Trophoblast cell (in vitro differentiated cells and primary cell): ENCODE measurements around the gene BACH2.
"Not testable (repeated sequence)": the region's sequence is repeated elsewhere in the genome, so short reads cannot be mapped to it uniquely, and the experiment has no call there.

Experiments used
- DNase-seq, 2 donors: peaks; one replicate each; pipeline ENCODE4 v3.0.0-alpha.2; 2016
- H2AFZ ChIP-seq: 2 replicates; pipeline ENCODE4 v1.6.1; 2013; ENCODE audit warnings: low read length, moderate library complexity, mild to moderate bottlenecking; ENCODE audit not compliant: insufficient read depth, poor library complexity
- H2AK5ac ChIP-seq: 2 replicates; pipeline ENCODE4 v1.6.1; 2013; ENCODE audit warnings: mild to moderate bottlenecking, low read length
- H2BK120ac ChIP-seq: 2 replicates; pipeline ENCODE4 v1.6.1; 2013; ENCODE audit warnings: low read length, mild to moderate bottlenecking, moderate library complexity; ENCODE audit not compliant: insufficient read depth, poor library complexity
- H2BK12ac ChIP-seq: 2 replicates; pipeline ENCODE4 v1.6.1; 2013; ENCODE audit warnings: mild to moderate bottlenecking, low read length, moderate library complexity
- H2BK5ac ChIP-seq: 2 replicates; pipeline ENCODE4 v1.6.1; 2013; ENCODE audit warnings: low read length, low read depth, moderate library complexity, mild to moderate bottlenecking; ENCODE audit not compliant: poor library complexity
- H3K14ac ChIP-seq: 2 replicates; pipeline ENCODE4 v1.6.1; 2013; ENCODE audit warnings: mild to moderate bottlenecking, low read length
- H3K18ac ChIP-seq: 2 replicates; pipeline ENCODE4 v1.6.1; 2013; ENCODE audit warnings: mild to moderate bottlenecking, low read length
- H3K23ac ChIP-seq: 2 replicates; pipeline ENCODE4 v1.6.1; 2013; ENCODE audit warnings: low read length
- H3K27ac ChIP-seq: 2 replicates; pipeline ENCODE4 v1.5.1; 2013; ENCODE audit warnings: low read depth, mild to moderate bottlenecking, inconsistent platforms, low read length, moderate library complexity
- H3K27me3 ChIP-seq: 2 replicates; pipeline ENCODE4 v1.6.1; 2013; ENCODE audit warnings: inconsistent platforms, mild to moderate bottlenecking, low read length, moderate library complexity; ENCODE audit not compliant: insufficient read depth
- H3K36me3 ChIP-seq, 2 experiments: 1 replicate in 1 of 2; 2 replicates in 1 of 2; pipeline ENCODE4 v1.6.1; 2013; ENCODE audit warnings: low read length in 2 of 2, mild to moderate bottlenecking in 2 of 2, moderate library complexity in 1 of 2; ENCODE audit not compliant: insufficient read depth in 2 of 2, control insufficient read depth in 1 of 2
- H3K4ac ChIP-seq: 2 replicates; pipeline ENCODE4 v1.6.1; 2013; ENCODE audit warnings: low read depth, mild to moderate bottlenecking, low read length, moderate library complexity
- H3K4me1 ChIP-seq, 2 experiments: 1 replicate in 1 of 2; 2 replicates in 1 of 2; pipeline ENCODE4 v1.6.1; 2013; ENCODE audit warnings: low read length in 2 of 2, mild to moderate bottlenecking in 2 of 2, moderate library complexity in 1 of 2; ENCODE audit not compliant: insufficient read depth in 2 of 2, control insufficient read depth in 1 of 2
- H3K4me2 ChIP-seq: 2 replicates; pipeline ENCODE4 v1.6.1; 2013; ENCODE audit warnings: inconsistent platforms, mild to moderate bottlenecking, low read length, moderate library complexity
- H3K4me3 ChIP-seq: 2 replicates; pipeline ENCODE4 v1.5.1; 2013; ENCODE audit warnings: mild to moderate bottlenecking, low read depth, low read length, inconsistent platforms
- H3K79me1 ChIP-seq: one replicate; pipeline ENCODE4 v1.6.1; 2013; ENCODE audit warnings: low read length
- H3K79me2 ChIP-seq: 2 replicates; pipeline ENCODE4 v1.6.1; 2013; ENCODE audit warnings: low read length, mild to moderate bottlenecking; ENCODE audit not compliant: control insufficient read depth, insufficient read depth, poor library complexity
- H3K9ac ChIP-seq: 2 replicates; pipeline ENCODE4 v1.6.1; 2013; ENCODE audit warnings: mild to moderate bottlenecking, low read length
- H3K9me3 ChIP-seq: 2 replicates; pipeline ENCODE4 v1.6.1; 2013; ENCODE audit warnings: low read depth, mild to moderate bottlenecking, control low read depth, inconsistent platforms, low read length; ENCODE audit not compliant: insufficient read depth
- H4K12ac ChIP-seq: 2 replicates; pipeline ENCODE4 v1.6.1; 2013; ENCODE audit warnings: low read depth, mild to moderate bottlenecking, low read length, moderate library complexity
- H4K8ac ChIP-seq: 2 replicates; pipeline ENCODE4 v1.6.1; 2013; ENCODE audit warnings: low read depth, mild to moderate bottlenecking, low read length, moderate library complexity
- H4K91ac ChIP-seq: one replicate; pipeline ENCODE4 v1.6.1; 2013; ENCODE audit warnings: low read depth, mild to moderate bottlenecking, low read length, moderate library complexity
- WGBS: extraction: QIAGEN DNeasy Blood & Tissue Kit; methylation state at CpG from one replicate; pipeline ENCODE4 v1.1.7; 2013; ENCODE audit warnings: missing lambda C conversion rate; ENCODE audit not compliant: insufficient read length, insufficient coverage; ENCODE audit errors: extremely low coverage; 5-methylcytosine and 5-hydroxymethylcytosine counted together

BACH2 gene

DNA sequence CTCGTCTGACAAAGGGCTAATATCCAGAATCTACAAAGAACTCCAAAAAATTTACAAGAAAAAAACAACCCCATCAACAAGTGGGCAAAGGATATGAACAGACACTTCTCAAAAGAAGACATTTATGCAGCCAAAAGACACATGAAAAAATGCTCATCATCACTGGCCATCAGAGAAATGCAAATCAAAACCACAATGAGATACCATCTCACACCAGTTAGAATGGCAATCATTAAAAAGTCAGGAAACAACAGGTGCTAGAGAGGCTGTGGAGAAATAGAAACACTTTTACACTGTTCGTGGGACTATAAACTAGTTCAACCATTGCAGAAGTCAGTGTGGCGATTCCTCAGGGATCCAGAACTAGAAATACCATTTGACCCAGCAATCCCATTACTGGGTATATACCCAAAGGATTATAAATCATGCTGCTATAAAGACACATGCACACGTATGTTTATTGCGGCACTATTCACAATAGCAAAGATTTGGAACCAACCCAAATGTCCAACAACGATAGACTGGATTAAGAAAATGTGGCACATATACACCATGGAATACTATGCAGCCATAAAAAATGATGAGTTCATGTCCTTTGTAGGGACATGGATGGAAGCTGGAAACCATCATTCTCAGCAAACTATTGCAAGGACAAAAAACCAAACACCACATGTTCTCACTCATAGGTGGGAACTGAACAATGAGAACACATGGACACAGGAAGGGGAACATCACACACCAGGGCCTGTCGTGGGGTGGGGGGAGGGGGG lies 130.3 kb downstream of the BACH2 start:
- not testable (repeated sequence) for H3K4me1 ChIP-seq, H3K4me3 ChIP-seq, H3K79me1 ChIP-seq, H3K27me3 ChIP-seq, H4K91ac ChIP-seq, H3K4me2 ChIP-seq, H2BK5ac ChIP-seq, H2AK5ac ChIP-seq, H3K23ac ChIP-seq, H2BK120ac ChIP-seq, H3K27ac ChIP-seq, H3K18ac ChIP-seq, H4K12ac ChIP-seq, H3K4ac ChIP-seq, H2BK12ac ChIP-seq, H2AFZ ChIP-seq, DNase-seq, H3K9me3 ChIP-seq, H3K79me2 ChIP-seq, H3K36me3 ChIP-seq, H3K14ac ChIP-seq, H4K8ac ChIP-seq, H3K9ac ChIP-seq
- WGBS, result no CpG with 5 or more reads among the region's 7 CpGs

DNA sequence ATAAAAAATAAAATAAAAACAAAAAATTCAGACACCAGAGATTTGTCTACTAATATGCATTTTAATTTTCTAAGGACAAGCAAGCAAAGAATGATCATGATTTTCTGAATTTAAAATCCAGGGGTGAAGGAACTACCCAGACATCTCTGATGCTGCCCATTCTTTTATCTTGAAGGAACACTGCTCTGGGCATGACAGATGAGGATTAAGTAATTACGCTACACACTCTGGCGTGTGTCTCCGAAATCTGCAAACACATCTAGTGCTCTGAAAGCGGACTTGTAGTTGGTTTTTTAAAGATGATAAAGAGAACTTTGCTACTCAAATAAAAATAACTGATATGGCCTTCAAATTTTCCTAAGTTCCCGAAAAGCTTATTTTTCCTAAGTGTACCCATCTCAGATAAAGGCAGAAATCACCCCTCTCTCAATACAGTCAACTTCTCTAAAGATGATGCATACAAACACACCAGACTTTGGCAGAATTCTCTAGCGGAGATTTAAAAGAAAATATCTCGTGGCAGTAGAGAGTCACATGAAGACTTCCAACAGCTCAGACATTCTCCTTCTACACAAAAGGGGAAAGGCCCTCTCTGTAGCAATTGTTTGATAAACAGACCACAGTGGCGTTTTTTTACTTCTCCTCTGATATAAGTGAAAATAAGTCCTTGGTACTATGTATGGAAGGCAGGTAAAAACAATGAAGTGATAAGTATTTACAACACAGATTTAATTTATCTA lies 133.8 kb downstream of the BACH2 start:
- Histone ChIP-seq H3K79me2 (no peaks in the 10 kb centered on the region), H2AK5ac (no peak overlapping the region), H3K18ac (no peak overlapping the region), H3K4me2 (no peak overlapping the region), H3K23ac (no peak overlapping the region), H3K27ac (no peak overlapping the region), H4K8ac (no peak overlapping the region), H3K14ac (no peak overlapping the region), H3K4me1 (peaks cover 0 to 3% of the 10 kb centered on the region in 2 experiments), H4K12ac (no peak overlapping the region), H2BK120ac (no peak overlapping the region), H2BK12ac (no peak overlapping the region), H3K9me3 (no peaks in the 10 kb centered on the region), H2AFZ (no peak overlapping the region), H3K27me3 (no peaks in the 10 kb centered on the region), H3K9ac (no peak overlapping the region), H2BK5ac (no peak overlapping the region), H3K4me3 (no peak overlapping the region), H3K79me1 (no peaks in the 10 kb centered on the region), H4K91ac (no peak overlapping the region), H3K4ac (no peak overlapping the region), H3K36me3 (no peaks in the 10 kb centered on the region)
- DNase-seq, result no peak
- WGBS, result no CpG with 5 or more reads among the region's 8 CpGs

DNA sequence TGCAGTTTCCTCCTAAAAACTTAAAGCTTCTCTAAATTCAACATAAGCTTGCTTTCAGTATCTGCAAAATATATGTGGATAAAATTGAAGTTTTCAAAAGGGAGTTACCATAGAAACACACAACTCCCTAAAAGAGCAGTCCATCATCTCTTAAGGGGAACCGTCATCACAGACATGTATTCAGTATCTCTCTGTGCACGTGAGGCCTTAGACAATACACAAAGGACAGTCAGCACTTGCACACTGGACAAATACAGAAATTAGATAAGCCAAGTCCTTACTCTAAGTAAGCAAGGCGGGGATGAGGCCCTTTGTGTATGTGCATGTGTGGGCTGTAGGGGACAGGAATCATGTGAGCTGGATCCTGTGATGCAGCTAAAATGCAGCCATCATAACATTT lies 136.6 kb downstream of the BACH2 start:
- Histone ChIP-seq H3K27me3 (no peaks in the 10 kb centered on the region), H4K91ac (no peak overlapping the region), H2BK120ac (no peak overlapping the region), H2BK5ac (no peak overlapping the region), H3K23ac (no peak overlapping the region), H2AFZ (no peak overlapping the region), H3K4ac (no peak overlapping the region), H3K27ac (no peak overlapping the region), H3K4me2 (no peak overlapping the region), H3K14ac (no peak overlapping the region), H2AK5ac (no peak overlapping the region), H3K79me1 (no peaks in the 10 kb centered on the region), H4K12ac (peak overlapping the region; percentile 26), H3K9ac (no peak overlapping the region), H3K79me2 (no peaks in the 10 kb centered on the region), H3K18ac (peak overlapping the region; percentile 40), H3K36me3 (no peaks in the 10 kb centered on the region), H4K8ac (no peak overlapping the region), H3K9me3 (no peaks in the 10 kb centered on the region), H2BK12ac (no peak overlapping the region), H3K4me1 (peaks cover 0 to 6% of the 10 kb centered on the region in 2 experiments), H3K4me3 (no peak overlapping the region)
- no CpG with 5 or more reads among the region's 3 CpGs for WGBS
- DNase-seq, result no peak

DNA sequence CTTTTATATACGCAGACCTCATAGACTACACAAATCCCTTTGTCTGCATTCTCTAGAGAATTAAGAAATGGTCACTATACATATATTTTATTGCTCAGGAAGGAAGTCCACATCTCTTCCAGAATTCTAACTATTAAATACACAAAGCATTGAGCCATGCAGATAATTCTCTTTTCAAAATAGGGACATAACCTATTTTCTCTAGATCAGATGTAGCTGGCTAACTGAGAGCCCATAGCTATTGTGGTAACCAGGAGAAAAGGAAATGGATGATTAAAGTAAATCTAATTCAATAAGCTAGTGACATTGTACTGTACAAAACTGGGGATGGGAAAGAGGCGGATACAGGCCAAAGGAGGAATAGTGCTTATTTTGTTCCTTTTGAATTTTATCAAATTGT lies 137.2 kb downstream of the BACH2 start:
- no peak for DNase-seq
- H4K8ac ChIP-seq, result no peak overlapping the region
- H3K9me3 ChIP-seq, result no peaks in the 10 kb centered on the region
- no peak overlapping the region for H3K4me2 ChIP-seq
- no peak overlapping the region for H2BK120ac ChIP-seq
- no peak overlapping the region for H3K4me3 ChIP-seq
- H3K4ac ChIP-seq, result no peak overlapping the region
- no peak overlapping the region for H4K12ac ChIP-seq
- H3K27ac ChIP-seq, result no peak overlapping the region
- H2AK5ac ChIP-seq, result no peak overlapping the region
- no peak overlapping the region for H2AFZ ChIP-seq
- no peak overlapping the region for H3K9ac ChIP-seq
- no peaks in the 10 kb centered on the region for H3K36me3 ChIP-seq
- WGBS, result no CpG with 5 or more reads among the region's 2 CpGs
- peaks cover 0 to 9% of the 10 kb centered on the region in 2 experiments for H3K4me1 ChIP-seq
- H2BK12ac ChIP-seq, result no peak overlapping the region
- no peak overlapping the region for H2BK5ac ChIP-seq
- H3K79me2 ChIP-seq, result no peaks in the 10 kb centered on the region
- H3K14ac ChIP-seq, result no peak overlapping the region
- no peak overlapping the region for H3K18ac ChIP-seq
- no peaks in the 10 kb centered on the region for H3K27me3 ChIP-seq
- no peak overlapping the region for H4K91ac ChIP-seq
- no peak overlapping the region for H3K23ac ChIP-seq
- no peaks in the 10 kb centered on the region for H3K79me1 ChIP-seq
